Activated CD8-positive, alpha-beta T cell treated with anti-CD3 and anti-CD28 coated beads, Interleukin-2, amount 10 ng/mL, durations not matched to agents 7 days and 5 days (primary cell): ENCODE measurements around the gene IFIT3. TPM values are rescaled to one million over a fixed set of nuclear protein-coding genes. Genes with fewer than 3 reads are reported as not detected.

Source experiments
- ATAC-seq: fragments of 150-1000 bp; cut with Tn5 transposase; one replicate; pipeline ENCODE4 v1.10.0; 2021; ENCODE audit warnings: moderate library complexity
- CTCF ChIA-PET: fragments of 350-600 bp; sonication (Branson Sonifier 250); formaldehyde crosslinking; loops from one replicate; lab custom pipeline; 2021; ENCODE audit warnings: antibody characterized with exemption; lab: Charles Lee
- POLR2A ChIA-PET: fragments of 350-600 bp; sonication (Branson Sonifier 250); formaldehyde crosslinking; loops from one replicate; lab custom pipeline; 2021; ENCODE audit warnings: antibody characterized with exemption; lab: Charles Lee
- DNase-seq: peaks from one replicate; pipeline ENCODE4 v3.0.0-alpha.2; 2020
- H3K27ac Mint-ChIP-seq: one replicate; pipeline ENCODE4 v1.8.0; 2021; ENCODE audit warnings: mild to moderate bottlenecking, mixed read lengths
- H3K27me3 Mint-ChIP-seq: one replicate; pipeline ENCODE4 v1.8.0; 2021; ENCODE audit warnings: low read depth, mixed read lengths
- H3K36me3 Mint-ChIP-seq: one replicate; pipeline ENCODE4 v1.8.0; 2021; ENCODE audit warnings: low read depth, mixed read lengths
- H3K4me1 Mint-ChIP-seq: one replicate; pipeline ENCODE4 v1.8.0; 2021; ENCODE audit warnings: low read depth, mixed read lengths
- H3K4me3 Mint-ChIP-seq: one replicate; pipeline ENCODE4 v1.8.0; 2021; ENCODE audit warnings: mild to moderate bottlenecking, mixed read lengths
- H3K9me3 Mint-ChIP-seq: one replicate; pipeline ENCODE4 v1.8.0; 2022; ENCODE audit warnings: mixed read lengths; ENCODE audit not compliant: insufficient read depth
- total RNA-seq, 2 experiments: library from RNA; stranded (reverse); gene quantifications; one replicate each; pipeline ENCODE4 v1.2.3, GENCODE V29; 2021

The IFIT3 gene
- total RNA-seq, 2 experiments from 2014 or later, result 42.8 to 43.7 TPM

GRCh38 chr10:89363729-89364442 lies 36.1 kb downstream of the IFIT3 start:
- ATAC-seq, result no peak

DNA sequence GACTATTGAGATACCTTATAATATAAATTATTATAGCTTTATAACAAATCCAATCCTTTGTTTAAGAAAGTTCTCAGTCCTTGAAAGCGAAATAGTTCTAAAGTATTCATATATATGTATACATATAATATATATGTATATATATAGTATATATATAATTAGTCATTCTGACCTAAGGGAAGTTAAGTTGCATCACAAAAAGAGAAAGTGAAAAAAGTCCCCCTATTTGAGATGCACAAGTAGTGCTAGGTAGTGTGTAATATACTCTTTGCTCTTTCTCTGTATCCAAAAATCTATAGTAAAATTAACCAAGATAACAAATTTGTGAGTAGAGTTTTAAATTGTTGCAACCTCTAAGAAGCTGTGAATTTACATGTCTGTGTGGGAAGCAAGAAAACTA lies 36.7 kb downstream of the IFIT3 start:
- H3K4me1 Mint-ChIP-seq, result peaks cover 31% of the 10 kb centered on the region
- H3K9me3 Mint-ChIP-seq, result no peaks in the 10 kb centered on the region
- H3K27ac Mint-ChIP-seq, result no peak overlapping the region
- ATAC-seq (no peak), DNase-seq (no peak)
- CTCF ChIA-PET, result interaction anchor here (0.7 to 1.2 kb wide), 3 partner anchors 25 to 100 kb away, joined by 3 read pairs; partner anchors contain the start of gene IFIT1
- H3K4me3 Mint-ChIP-seq, result no peak overlapping the region
- H3K36me3 Mint-ChIP-seq, result no peaks in the 10 kb centered on the region
- POLR2A ChIA-PET, result no interaction called here
- H3K27me3 Mint-ChIP-seq, result peaks cover 10% of the 10 kb centered on the region

More at GRCh38 chr10:89363729-89364442, 36.1 kb downstream of the IFIT3 start:
- H3K27me3 Mint-ChIP-seq, result peaks cover 10% of the 10 kb centered on the region
- no peak overlapping the region for H3K4me3 Mint-ChIP-seq
- no peak for DNase-seq
- ChIA-PET POLR2A (no interaction called here), CTCF (interaction anchor here (0.7 to 1.3 kb wide), 4 partner anchors 18 to 31 kb away, joined by 3 read pairs; partner anchors contain the start of gene IFIT1)
- H3K36me3 Mint-ChIP-seq, result no peaks in the 10 kb centered on the region
- H3K4me1 Mint-ChIP-seq, result peaks cover 26% of the 10 kb centered on the region
- H3K9me3 Mint-ChIP-seq, result no peaks in the 10 kb centered on the region
- no peak overlapping the region for H3K27ac Mint-ChIP-seq

GRCh38 chr10:89367529-89367928 lies 39.7 kb downstream of the IFIT3 start:
- H3K27ac Mint-ChIP-seq, result no peak overlapping the region
- ChIA-PET CTCF (interaction anchor here (0.8 to 3.8 kb wide), 10 partner anchors 16 to 195 kb away, joined by 3 to 26 read pairs (median 4); partner anchors contain the start of genes IFIT2 and IFIT5), POLR2A (interaction anchor here (2.9 kb wide), 1 partner anchor 47 kb away, joined by 7 read pairs; the partner anchor contains the start of gene IFIT5)

GRCh38 chr10:89368129-89368528 lies 40.3 kb downstream of the IFIT3 start:
- H3K9me3 Mint-ChIP-seq, result no peaks in the 10 kb centered on the region
- no peak overlapping the region for H3K4me3 Mint-ChIP-seq
- peaks cover 13% of the 10 kb centered on the region for H3K27me3 Mint-ChIP-seq
- H3K4me1 Mint-ChIP-seq, result peaks cover 31% of the 10 kb centered on the region
- ChIA-PET CTCF (interaction anchor here (0.8 to 3.8 kb wide), 11 partner anchors 16 to 276 kb away, joined by 3 to 26 read pairs (median 5); partner anchors contain the start of genes IFIT2 and IFIT5), POLR2A (interaction anchor here (2.9 kb wide), 1 partner anchor 46 kb away, joined by 7 read pairs; the partner anchor contains the start of gene IFIT5)
- H3K27ac Mint-ChIP-seq, result no peak overlapping the region
- no peaks in the 10 kb centered on the region for H3K36me3 Mint-ChIP-seq
- DNase-seq (no peak), ATAC-seq (no peak)

More at GRCh38 chr10:89367529-89367928, 39.7 kb downstream of the IFIT3 start:
- ATAC-seq, result peak; percentile 75
- peaks cover 13% of the 10 kb centered on the region for H3K27me3 Mint-ChIP-seq
- peaks cover 31% of the 10 kb centered on the region for H3K4me1 Mint-ChIP-seq
- H3K4me3 Mint-ChIP-seq, result no peak overlapping the region
- DNase-seq, result no peak
- H3K9me3 Mint-ChIP-seq, result no peaks in the 10 kb centered on the region
- no peaks in the 10 kb centered on the region for H3K36me3 Mint-ChIP-seq

DNA sequence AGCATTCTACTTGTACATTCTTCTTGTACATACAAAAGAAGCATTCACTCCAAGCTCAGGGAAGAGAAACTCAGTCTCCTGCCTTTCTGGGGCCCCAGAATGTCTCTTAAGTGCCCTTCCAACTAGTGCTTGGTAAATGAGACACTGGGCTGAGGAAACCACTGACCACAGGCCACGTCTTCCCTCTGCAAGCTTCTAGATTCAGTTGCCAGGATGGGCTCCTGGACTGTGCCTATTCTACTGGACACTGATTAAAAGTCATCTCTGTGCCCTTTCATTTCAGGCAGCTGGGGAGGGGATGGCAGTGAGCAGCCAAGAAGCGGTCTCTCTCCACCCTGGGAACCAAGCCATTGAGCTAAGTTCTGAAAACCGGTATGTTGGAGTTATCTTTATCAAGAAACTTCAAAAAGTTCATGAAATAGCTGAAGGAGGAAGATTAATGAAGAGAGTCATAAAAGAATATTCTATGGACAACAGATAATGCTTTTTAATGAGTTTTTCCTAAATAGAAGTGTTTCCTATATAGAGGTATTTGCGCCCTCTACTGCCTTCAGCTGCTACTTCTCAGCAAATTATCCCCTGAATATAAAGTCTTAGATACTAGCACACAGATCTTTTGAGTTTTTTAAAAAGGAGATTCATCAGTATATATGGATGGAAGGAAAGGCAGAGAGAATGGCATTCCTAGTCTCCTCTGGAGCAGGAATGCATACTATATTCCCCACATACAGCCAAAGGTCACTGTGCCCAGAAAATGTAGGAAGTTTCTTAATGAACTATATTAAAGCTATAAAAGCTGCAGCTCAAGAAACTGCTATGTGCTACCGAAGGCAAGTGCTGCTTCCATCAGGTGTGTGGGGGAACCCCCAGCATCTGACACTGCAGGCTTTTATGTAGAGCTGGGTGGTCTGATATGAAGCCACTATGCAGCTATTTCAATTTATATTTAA lies 41.6 kb downstream of the IFIT3 start:
- Mint-ChIP-seq H3K27me3 (peaks cover 13% of the 10 kb centered on the region), H3K4me1 (peaks cover 24% of the 10 kb centered on the region), H3K4me3 (no peak overlapping the region), H3K9me3 (no peaks in the 10 kb centered on the region), H3K27ac (no peak overlapping the region), H3K36me3 (no peaks in the 10 kb centered on the region)
- CTCF ChIA-PET, result interaction anchor here (0.6 to 3.8 kb wide), 34 partner anchors 9 to 274 kb away, joined by 3 to 26 read pairs (median 5); partner anchors contain the start of genes IFIT1, IFIT1B, IFIT2 and IFIT3
- peak; percentile 42 for DNase-seq
- POLR2A ChIA-PET, result interaction anchor here (1.2 to 2.9 kb wide), 2 partner anchors 37 to 45 kb away, joined by 5 to 7 read pairs; partner anchors contain the start of gene IFIT5
- ATAC-seq, result no peak

DNA sequence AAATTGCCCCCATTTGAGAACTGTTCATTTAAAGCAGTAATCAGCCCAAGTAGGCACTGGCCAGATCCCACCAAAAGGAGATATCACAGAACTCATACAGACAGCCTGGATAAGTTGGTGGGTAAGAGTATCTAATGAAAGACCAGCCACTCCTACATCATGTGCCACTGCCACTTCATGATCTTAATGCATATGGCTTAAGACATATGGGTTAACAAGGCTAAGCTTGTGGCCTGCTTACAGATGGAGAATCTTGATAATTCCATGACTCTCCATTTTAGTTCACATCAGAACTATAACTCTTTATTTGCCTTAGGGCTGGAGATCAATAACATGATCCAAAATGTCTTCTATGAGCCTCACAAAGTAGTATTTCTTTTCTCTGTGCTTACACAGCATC lies 43.3 kb downstream of the IFIT3 start:
- ChIA-PET POLR2A (no interaction called here), CTCF (interaction anchor here (1.4 kb wide), 1 partner anchor 9 kb away, joined by 4 read pairs; no protein-coding TSS in a partner anchor)
- H3K4me1 Mint-ChIP-seq, result peaks cover 19% of the 10 kb centered on the region
- no peak overlapping the region for H3K4me3 Mint-ChIP-seq
- DNase-seq, result no peak
- ATAC-seq, result no peak
- H3K36me3 Mint-ChIP-seq, result no peaks in the 10 kb centered on the region
- H3K27me3 Mint-ChIP-seq, result peaks cover 11% of the 10 kb centered on the region
- H3K27ac Mint-ChIP-seq, result no peak overlapping the region
- H3K9me3 Mint-ChIP-seq, result no peaks in the 10 kb centered on the region

- ChIA-PET POLR2A (no interaction called here), CTCF (no interaction called here)
- no peak for ATAC-seq
- Mint-ChIP-seq H3K4me3 (no peak overlapping the region), H3K27ac (no peak overlapping the region), H3K9me3 (no peaks in the 10 kb centered on the region), H3K4me1 (peaks cover 19% of the 10 kb centered on the region), H3K27me3 (peaks cover 14% of the 10 kb centered on the region), H3K36me3 (no peaks in the 10 kb centered on the region)
- no peak for DNase-seq
These were observed 44.2 kb downstream of the IFIT3 start for GRCh38 chr10:89371987-89372386.

DNA sequence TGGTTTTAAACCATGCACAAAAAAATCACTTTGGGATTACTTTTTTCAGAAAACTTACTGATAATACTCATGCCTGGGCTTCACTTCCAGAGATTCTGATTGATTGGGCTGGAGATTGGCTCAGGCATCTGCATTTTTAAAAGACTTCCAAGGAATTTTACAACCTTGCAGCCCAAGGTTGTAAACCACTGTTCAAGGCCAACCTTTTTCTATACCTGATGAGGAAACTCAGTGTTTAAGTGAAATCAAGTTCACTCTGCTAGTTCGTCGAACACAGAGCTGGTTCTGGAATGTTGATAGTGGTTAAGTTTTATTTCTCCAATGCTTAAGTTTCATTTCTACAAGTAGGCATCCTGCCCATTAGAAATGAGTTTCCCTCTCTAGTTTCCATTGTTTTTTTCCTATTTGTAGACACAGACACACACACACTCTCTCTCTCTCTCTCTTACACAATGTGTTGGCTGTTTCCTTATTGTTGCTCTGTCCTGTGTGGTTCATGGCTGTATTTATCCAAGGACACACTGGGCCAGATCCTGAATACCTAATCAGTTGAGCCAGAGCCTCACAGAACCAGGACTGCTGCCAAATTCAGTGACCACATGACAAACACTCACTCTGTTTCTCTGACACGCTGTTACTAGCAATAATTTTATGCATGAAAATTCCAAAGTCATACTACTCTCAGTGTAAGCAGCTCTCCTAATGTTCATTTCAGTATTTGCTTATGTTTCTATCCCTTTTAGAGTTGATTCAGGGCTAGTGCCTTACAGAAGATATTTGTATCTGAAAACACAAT lies 46.3 kb downstream of the IFIT3 start:
- Mint-ChIP-seq H3K9me3 (no peaks in the 10 kb centered on the region), H3K4me3 (no peak overlapping the region), H3K4me1 (peaks cover 3% of the 10 kb centered on the region), H3K27ac (no peak overlapping the region), H3K36me3 (no peaks in the 10 kb centered on the region), H3K27me3 (peaks cover 14% of the 10 kb centered on the region)
- ATAC-seq (no peak), DNase-seq (no peak)
- POLR2A ChIA-PET, result interaction anchor here (1.0 kb wide), 1 partner anchor 40 kb away, joined by 3 read pairs; the partner anchor contains the start of gene IFIT5
- CTCF ChIA-PET, result interaction anchor here (0.9 kb wide), 1 partner anchor 72 kb away, joined by 3 read pairs; the partner anchor contains the start of gene IFIT2

DNA sequence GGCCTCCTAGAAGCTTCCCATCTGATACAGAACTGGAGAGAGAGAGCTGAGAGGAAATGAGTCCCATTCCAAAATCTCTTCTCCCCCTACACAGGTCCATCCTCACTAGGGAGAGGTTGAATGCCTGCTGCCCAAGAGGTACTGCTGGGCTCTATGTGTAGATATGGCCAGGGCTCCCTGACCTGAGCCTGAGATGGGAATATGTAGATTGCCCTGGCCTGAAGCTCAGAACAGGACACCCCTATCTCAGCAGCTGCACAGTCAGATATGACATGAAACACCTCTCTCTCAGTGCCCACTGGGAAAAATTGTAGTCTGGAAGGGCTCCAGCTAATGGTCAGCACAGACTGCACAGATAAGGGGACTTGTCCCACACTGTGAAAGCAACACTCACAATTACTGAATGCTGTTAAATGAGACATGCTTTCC lies 46.9 kb downstream of the IFIT3 start:
- Mint-ChIP-seq H3K4me1 (no peaks in the 10 kb centered on the region), H3K36me3 (no peaks in the 10 kb centered on the region), H3K27ac (no peak overlapping the region), H3K9me3 (no peaks in the 10 kb centered on the region), H3K4me3 (no peak overlapping the region), H3K27me3 (peaks cover 14% of the 10 kb centered on the region)
- DNase-seq (no peak), ATAC-seq (no peak)
- POLR2A ChIA-PET, result interaction anchor here (1.0 kb wide), 1 partner anchor 39 kb away, joined by 3 read pairs; the partner anchor contains the start of gene IFIT5
- CTCF ChIA-PET, result no interaction called here

DNA sequence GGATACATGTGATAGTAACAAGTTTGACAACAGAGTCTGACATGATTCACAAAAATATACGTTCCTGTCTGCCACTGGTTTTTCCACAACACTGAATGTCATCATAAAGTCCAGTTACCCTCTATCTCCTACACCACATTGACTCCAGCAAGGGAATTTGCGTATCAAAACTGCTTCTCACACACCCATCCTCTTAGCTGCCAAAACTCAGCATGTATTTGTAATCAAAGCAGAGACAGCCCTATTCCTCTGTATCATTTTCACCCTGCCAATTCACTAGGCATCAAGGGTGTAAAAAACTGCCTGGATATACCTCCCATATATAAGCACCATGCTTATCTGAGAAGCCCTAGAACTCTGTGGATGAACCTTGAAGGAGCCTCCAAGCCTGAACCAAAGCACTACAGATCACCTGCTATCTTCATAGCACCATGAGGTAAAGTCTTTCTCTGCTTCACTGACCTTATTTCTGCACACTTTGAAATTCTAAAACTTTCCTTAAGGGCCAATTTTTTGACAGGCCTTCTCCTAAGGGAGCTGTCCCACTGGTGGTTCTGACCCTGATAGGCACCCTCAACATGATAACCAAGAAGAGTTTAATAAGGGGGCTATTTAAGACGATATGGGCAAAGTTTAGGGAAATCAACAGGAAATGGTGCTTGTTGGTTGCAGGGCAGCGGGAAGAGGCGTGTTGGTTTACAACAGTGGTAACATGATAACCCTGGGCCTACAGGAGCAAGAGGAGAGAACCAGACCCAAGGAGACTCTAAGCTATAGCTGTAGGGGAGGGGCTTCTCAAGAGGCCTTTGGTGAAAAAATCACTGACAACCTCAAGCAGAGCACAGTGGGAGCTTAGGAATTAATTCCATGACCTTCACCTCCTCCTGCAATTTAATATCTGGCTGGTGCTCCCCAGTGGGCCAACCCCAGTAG lies 50.2 kb downstream of the IFIT3 start, which contains the start of gene IFIT1B:
Gene IFIT1B (plus strand): TSS at position 352 of the 933 bp plus-strand sequence. CDS start 80 bp downstream, at position 432.
- Mint-ChIP-seq H3K9me3 (no peaks in the 10 kb centered on the region), H3K36me3 (no peaks in the 10 kb centered on the region), H3K4me3 (no peak within 1 kb of the TSS), H3K27me3 (peaks cover 4% of the 10 kb centered on the region), H3K4me1 (no peaks in the 10 kb centered on the region), H3K27ac (no peak within 1 kb of the TSS)
- ChIA-PET CTCF (interaction anchor here (0.7 to 1.3 kb wide), 3 partner anchors 9 to 14 kb away, joined by 3 to 11 read pairs (median 4); partner anchors contain the start of gene IFIT1), POLR2A (interaction anchor here (1.4 kb wide), 1 partner anchor 39 kb away, joined by 5 read pairs; no protein-coding TSS in a partner anchor)
- DNase-seq (no peak), ATAC-seq (no peak)
